Vagina (tissue), 2 donors: Measurements from ENCODE around the gene SLC39A7.

ENCODE experiments used
- CTCF ChIP-seq, 3 experiments: fragments of 450-650 bp in 2 of 3; fragments of 200-600 bp in 1 of 3; sonication (generic) in 1 of 3; IDR thresholded peaks; one replicate each; pipeline ENCODE4 v1.5.1; 2017 to 2019; ENCODE audit warnings: antibody characterized with exemption in 3 of 3, mild to moderate bottlenecking in 2 of 3, moderate library complexity in 2 of 3
- POLR2AphosphoS5 ChIP-seq, 2 donors: sonication (generic); formaldehyde crosslinking; IDR thresholded peaks; one replicate each; pipeline ENCODE4 v1.9.0; 2017; ENCODE audit warnings: antibody characterized with exemption in 2 of 2, mild to moderate bottlenecking in 2 of 2, low read depth in 1 of 2; ENCODE audit not compliant: insufficient read depth in 1 of 2

DNA sequence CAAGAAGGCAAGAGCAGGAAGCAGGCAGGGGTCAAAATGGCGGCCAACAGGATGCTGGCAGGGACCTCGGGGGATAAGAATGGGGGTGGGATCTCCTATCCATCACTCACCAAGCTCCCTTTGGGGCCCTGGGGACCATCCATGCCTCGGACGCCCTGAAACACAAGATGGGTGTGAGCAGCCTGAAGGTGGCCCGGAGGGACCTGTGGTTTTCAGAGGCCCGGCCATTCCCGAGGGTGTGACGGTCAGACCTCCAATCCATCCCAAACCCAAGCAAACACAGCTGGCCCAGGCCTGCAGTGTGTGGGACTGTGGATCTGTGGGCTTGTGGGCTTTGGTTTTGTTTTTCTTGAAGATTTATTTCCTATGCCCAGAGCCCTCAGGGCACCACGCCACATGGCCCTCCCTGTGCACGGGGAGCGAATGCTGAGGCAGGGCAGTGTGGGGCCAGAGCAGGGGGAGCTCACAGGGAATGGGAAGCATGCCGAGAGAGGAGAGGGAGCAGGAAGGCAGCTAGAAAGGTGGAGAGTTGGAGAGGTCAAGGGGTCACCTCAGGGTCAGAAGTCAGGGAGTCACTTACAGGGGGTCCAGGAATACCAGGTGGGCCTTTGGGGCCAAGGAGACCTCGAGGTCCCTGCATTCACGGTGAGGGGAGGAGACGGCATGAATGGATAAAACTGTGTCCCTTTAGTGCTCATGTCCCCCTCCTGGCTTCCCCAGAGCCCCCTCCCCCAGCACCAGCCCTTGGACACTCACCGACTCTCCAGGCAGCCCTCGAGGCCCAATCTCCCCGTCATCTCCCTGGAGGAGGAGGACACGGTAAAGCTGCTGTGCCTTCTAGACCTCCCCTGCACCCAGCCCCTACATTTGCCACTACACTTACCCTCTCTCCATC is 22.9 kb upstream of the SLC39A7 start:
- TF ChIP-seq CTCF (IDR thresholded peaks at IDR 0.05), result no peak
- no peak for TF ChIP-seq POLR2AphosphoS5 (IDR thresholded peaks at IDR 0.05; ENCODE audit: insufficient read depth in 1 of 2, low read depth in 1 of 2)
